GM19467 (cell line): Measurements from ENCODE around the gene GALNT4.

Experiments used
- ATAC-seq: cut with Tn5 transposase; IDR thresholded peaks from one replicate; pipeline ENCODE4 v1.9.1; 2021; ENCODE audit warnings: mild to moderate bottlenecking, moderate library complexity; ENCODE audit not compliant: unreplicated experiment

GALNT4 gene

DNA sequence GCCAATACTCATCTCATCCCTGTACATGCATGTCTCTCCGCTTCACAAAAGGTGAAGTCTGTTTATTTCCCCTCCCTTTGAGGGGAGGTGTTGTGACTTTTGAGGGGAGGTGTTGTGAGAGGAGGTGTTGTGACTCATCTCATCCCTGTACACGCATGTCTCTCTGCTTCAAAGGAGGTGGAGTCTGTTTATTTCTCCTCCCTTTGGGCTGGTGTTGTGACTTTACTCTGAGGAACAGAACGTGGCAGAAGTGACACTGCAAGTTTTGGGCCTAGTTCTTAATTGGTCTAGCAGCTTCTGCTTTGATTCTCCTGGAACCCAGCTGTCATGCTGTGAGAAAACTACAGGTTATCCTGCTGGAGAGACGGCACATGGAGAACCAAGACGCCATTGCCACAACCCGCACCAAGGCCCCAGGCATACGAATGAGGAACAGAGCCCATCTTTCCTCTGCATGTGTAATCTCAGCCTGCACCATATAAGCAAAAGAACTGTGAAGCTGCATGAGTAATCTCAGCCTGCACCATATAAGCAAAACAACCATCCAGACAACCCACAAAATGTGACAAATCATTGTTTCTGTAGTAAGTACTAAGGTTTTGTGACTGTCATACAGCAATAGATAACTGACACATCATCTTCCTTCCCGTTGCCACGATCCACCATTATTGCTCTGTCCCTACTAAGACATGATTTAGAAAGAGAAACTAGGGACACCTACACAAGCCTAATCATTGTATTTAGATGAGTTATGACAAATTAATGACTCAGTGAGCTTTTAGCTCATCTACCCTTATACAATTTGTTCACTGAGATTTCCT, 30.0 kb downstream of the GALNT4 start:
- ATAC-seq = peak; percentile 45

DNA sequence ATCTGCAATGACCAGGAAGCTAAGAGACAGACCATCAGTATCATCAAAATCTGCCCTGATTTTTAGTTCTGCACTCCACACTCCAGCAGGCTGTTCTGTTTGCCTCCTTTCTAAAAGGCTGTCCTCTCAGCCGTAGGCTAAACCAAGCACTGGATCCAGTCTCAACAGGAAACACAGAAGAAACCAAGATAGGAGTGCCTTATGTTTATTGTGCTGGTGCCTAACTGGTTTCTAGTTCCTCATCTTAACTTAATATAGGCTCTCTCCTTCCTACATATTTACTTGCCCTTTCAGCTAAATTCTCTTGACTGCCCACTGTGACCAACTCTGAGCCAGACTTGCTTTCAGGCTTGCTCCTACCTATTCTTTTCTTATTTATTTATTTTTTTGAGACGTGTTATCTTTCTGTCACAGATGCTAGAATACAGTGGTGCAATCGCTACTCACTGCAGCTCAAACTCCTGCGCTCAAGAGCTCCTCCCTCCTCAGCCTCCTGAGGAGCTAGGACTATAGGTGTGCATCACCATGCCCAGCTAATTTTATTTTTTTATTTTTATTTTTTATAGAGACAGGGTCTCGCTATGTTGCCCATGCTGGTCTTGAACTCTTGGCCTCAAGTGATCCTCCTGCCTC, 30.8 kb downstream of the GALNT4 start:
- no peak for ATAC-seq

DNA sequence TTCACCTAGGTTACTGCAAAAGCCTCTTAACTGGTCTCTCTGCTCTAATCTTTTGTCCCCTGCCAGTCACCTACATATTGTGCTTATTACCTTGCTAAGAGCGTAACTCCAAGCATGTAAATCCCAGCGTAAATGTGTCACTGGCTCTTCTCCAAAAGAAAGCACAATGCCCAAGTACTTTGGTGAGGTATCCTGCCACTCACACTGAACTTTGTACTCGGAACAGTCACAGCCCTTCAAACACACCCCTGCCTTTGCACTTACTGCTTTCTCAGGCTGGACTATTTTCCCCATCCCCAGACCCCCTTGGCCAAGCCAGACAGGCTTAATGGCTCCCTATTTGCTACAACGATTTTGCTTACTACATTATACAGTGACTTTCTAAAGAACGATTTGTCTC, 31.7 kb downstream of the GALNT4 start:
- no peak for ATAC-seq

DNA sequence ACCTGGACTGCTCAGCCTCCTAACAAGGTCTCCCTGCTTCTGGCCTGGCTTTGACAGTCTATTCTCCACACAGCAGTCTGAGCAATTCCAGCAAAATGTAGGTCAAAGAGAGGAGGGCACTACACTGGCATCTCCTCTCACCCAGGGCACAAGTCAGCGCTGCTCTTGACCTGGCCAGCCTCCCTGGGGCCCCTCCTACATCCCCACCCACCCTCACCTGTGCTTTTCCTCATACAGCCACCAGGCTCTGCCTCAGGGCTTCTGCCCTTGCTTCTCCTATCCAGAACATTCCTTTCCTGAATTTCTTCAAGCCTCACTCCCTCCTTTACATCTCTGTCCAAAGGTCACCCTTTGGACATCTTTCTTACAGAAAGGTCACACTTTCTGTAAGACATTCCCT, 33.7 kb downstream of the GALNT4 start:
- no peak for ATAC-seq

DNA sequence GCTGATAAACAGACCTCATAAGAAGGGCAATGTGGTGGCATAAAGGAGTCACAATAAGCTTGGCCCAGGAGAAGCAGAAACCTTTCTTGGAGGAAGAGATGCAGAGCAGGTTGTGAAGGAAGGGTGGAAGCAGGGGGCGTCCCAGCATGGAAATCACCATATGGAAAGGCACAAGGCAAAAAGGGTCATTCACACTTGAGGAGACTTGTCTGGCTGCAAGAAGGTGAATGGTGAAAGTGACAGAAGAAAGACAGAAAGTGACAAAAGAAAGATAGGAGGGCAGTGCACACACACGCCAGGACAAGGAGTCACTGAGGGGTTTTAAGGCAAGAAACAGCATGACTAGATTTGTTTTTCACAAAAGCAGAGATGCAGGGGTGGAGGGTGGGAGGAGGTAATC, 38.3 kb downstream of the GALNT4 start:
- no peak for ATAC-seq

DNA sequence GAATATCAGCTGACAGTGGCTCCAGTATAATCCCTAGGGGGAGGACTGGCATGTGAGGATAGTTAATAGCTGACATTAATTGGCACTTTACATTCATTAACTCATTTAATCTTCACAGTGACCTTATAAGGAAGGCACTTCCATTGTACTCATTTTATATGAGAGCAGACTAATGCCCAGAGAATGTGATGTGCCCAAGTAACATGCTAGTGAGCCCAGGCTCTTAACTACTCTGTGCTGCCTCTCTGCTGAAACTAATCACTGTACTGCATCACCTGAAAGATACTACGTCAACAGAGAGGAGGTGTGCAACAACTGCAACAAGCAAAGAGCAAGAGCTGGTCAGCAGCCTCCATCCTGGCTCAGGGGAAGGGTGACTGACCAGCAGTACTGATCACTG, 40.1 kb downstream of the GALNT4 start:
- no peak for ATAC-seq

DNA sequence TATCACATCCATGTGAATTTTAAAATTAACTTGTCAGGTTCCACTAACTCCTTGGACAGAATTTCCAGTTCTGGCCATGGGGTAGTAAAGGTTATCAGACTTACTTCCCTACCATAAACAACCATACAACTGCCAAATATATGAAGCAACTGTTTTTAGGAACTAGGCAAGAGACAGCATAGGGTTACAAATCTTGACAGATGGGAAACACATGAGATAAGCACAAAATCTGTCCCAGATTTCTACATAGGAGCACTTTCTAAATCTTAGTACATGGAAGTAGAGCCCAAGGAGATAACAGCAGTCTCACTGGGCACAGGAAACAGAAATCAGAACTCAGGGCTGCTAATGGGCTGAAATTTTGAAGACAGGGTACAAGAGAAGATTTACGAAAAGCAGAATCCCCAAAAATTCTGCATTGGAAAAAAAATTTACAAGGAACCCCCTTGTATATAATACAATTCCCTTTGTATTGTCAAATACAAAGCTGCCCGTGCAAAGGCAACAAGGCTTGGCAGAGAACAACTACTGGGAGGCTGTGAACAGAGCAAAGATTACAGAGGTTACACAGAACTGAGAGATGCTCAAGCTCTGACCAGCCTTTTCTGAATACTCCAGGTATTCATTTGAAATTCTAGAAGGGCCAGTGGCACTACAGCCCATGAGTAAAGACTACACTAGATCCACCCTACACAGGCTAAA, 43.2 kb downstream of the GALNT4 start:
- ATAC-seq = no peak

DNA sequence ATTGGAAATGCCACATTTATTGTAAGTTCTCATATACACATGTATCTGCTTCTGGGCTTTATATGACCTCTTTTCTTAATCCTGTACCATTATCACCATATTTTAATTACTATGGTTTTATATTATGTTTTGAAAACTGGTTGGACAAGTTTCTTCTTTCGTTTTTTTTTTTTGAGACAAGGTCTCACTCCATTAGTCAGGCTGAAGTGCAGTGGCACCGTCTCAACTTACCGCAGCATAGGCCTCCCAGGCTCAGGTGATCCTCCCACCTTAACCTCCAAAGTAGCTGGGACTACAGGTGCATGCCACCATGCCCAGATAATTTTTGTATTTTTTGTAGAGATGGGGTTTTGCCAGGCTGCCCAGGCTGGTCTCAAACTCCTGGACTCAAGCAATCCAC, 44.6 kb downstream of the GALNT4 start:
- no peak for ATAC-seq

DNA sequence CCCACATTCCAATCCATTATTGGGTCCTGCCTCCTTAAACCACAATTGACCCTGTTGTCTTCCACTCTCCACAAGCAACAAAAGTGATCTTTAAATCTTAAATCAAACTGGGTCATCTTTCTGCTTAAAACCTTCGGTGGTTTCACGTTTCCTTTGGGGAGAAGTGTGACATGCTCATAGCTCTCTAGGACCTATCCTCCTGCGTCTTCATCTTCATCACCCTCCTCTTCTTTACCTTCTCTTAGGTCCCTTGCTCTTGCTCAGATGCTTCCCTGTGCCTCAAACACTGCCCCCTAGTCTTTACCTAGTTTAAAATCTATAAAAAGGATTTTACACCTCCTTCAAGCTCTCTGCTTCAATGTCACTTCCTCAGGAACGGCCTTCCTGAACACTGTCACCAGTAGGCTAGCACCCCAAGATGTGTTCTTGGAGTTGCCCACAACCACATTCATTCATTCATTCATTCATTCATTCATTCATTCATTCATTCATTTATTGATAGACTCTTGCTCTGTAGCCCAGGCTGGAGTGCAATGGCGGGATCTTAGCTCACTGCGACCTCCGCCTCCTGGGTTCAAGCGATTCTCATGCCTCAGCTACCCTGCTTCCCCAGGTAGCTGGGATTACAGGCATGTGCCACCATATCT, 46.8 kb downstream of the GALNT4 start:
- ATAC-seq = no peak

DNA sequence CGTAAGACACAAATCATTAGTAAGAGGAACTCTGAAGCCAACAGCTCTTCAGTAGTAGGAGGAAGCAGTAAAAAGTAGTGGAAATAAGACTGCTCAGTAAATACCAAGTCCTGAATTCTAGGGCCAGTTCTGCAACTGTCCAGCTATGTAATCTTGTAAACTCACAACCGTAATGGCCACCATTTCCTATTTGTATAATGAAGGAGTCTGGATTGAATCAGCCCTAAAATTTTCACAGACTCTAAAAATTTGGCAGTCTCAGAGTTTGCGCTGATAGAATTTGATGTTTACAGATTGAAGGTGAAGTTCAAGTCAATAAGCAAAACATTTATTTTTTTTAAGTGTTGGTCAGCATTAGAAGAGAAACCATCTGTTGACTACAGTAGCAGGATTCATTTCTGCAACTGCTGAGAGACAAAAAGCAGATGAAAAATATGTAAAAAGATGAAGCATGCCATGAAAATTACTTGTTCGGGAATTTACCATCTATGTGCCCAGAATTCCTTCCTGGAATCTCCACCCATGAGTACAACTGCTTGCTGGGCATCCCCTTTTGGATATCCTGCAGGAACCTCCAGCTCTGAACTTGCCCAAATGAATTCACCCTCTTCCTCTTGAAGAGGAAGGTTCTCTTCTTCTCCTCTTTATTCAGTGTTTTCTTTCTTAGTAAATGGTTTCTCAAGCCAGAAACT, 47.5 kb downstream of the GALNT4 start:
- no peak for ATAC-seq

DNA sequence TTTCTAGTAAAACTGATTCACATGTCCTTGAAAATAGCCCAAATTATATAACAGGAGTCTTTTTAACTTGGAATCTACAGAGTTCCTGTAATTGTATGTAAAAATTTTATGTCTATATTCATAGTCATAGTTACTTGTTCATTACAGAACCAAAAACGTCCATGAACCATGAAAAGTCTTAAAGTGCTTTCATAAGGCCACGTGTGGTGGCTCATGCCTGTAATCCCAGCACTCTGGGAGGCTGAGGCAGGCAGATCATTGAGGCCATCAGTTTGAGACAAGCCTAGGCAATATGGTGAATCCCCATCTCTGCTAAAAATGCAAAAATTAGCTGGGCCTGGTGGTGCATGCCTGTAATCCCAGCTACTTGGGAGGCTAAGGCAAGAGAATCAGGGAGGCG, 48.4 kb downstream of the GALNT4 start:
- ATAC-seq = no peak

DNA sequence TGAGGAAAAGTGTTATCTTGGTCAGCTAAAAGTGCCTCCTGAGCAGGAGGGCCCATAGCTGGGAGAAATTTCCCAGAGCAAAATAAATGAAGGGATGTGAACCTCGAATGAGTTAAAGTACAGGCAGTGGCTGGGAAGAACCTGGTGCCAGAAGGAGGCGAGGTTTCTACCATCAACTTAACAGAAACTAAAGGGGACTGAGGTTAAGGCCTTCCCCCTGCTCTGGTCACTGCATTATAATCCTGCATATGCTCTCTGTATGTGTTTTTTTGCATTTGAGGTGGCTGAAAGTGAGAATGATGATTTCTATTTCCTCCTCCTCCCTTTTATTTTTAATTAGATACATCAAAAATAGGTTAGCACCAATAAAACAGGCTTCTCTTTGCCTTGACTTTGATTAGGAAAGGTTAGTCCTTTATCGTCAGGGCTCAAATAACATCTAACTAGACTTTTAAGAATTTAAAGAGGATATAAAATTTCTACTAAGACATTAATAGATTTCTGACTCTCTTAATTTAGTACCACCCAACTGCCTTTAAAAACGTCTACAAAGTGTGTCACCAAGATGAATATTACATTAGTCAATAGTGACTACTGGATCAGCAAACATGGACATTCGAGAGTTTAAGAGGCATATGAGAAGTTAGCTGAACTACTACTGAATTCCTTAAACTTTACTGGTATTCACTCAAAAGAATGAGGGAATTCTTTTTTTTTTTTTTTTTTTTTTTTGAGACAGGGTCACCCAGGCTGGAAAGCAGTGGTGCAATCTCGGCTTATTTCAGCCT, 49.2 kb downstream of the GALNT4 start:
- ATAC-seq = peak; percentile 48

DNA sequence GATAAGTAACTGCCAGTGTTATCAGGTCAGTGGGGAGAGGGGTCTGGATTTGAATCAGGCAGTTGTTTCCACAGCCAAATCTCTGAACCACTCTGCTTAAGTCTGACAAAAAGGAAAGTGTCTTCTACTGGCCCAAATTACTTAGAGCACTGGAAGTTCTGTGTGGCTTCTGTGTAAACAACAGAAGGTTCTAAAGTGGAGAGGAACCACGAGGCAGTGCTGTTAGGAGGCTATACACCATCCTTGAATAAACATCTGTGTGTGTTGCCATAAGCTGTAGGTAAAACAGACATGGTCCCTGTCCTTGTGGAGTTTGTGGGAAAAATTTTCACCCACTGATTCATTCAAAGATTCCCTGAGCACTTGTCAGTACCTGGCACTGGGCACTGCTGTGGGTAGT, 50.0 kb downstream of the GALNT4 start:
- no peak for ATAC-seq
